Tongue (tissue), 2 donors: Measurements from ENCODE around the gene GRP. TPM values are rescaled to one million over a fixed set of nuclear protein-coding genes. Genes with fewer than 3 reads are reported as not detected.
A peak's percentile ranks its signal among the peaks of the same experiment; 100 is the strongest.
"Not testable (repeated sequence)": the region's sequence is repeated elsewhere in the genome, so short reads cannot be mapped to it uniquely, and the experiment has no call there.

Experiments used
- DNase-seq: peaks from one replicate; pipeline ENCODE4 v3.0.0-alpha.2; 2015
- total RNA-seq: library from RNA; depleted of rRNA; stranded (reverse); fragments of >200 nt; gene quantifications from one replicate; pipeline ENCODE4 v1.2.3, GENCODE V29; 2014

GRP gene
- total RNA-seq, 1 donor from 2014 or later = 1.3 TPM

GRCh38 chr18:59229701-59230443 lies 9.9 kb downstream of the GRP start:
- no peak for DNase-seq

DNA sequence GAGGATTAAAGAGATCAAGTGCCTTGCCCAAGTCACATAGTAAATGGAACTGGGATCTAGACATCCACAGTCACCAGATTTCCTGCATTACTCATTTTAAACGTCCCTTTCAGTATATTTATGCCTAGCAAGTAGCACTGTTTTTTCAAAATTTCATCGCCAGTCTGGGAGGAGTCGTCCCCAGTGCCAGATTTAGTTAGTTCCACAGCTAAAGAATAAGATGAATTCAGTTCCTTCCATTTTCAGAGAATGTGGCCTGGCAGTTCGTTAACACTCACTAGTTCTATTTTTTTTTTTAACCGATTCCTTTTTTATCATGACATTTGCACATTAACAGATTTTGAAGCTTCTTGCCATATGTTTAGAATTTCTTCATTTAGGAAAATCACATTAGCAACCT lies 11.2 kb downstream of the GRP start:
- DNase-seq = no peak

- no peak for DNase-seq
Observed at GRCh38 chr18:59231877-59232276, 11.9 kb downstream of the GRP start.

DNA sequence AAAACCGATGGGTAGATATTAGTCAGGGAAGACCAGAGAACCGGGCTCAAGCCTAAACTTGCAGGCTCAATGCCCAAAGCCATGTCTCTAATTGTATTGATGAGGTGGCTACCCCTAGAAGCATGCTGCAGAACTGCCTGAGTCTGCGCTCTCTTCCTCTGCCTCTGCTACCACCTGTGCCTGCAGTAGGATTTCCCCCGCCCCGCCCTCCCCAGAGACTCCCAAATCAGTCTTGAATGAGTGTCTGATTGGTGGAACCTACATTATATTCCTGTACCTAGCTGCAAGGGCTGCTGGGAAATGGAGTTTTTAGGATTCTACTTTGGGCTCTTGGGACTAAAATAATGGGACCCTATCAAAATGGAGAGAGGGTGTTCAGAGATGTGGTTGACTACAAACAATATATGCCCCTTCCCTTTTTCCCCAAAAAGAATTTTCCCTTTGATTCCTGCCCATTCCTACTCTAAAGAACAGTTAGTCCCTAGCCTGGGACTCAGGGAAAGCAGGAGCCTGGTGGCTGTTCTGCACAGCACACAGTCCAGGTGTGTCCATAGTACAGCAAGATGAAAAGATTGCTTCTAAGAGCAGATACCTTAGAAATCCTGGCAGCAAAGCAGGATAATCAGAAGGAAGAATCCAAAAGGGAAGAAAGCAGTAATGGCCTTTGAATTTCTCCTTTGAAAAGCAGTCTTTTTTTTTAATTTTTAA lies 12.5 kb downstream of the GRP start:
- no peak for DNase-seq

DNA sequence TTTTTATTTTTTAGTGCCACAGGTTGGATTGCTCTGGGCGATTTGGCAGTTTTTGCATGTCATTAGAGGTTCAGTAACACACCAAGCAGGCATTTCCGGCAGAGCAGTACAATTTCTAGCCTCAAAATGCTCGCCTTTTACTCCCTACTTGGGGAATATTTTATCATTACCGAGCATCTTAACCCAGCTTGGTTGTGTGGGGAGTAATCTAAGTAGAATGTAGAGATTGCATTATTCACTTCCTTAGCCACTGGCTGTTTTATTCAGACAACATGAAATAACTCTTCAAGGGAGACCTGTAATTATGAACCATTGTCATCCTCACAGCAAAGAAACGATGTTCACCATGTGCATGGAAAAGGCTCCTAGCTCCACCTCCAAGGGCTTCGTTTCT lies 13.1 kb downstream of the GRP start:
- no peak for DNase-seq

DNA sequence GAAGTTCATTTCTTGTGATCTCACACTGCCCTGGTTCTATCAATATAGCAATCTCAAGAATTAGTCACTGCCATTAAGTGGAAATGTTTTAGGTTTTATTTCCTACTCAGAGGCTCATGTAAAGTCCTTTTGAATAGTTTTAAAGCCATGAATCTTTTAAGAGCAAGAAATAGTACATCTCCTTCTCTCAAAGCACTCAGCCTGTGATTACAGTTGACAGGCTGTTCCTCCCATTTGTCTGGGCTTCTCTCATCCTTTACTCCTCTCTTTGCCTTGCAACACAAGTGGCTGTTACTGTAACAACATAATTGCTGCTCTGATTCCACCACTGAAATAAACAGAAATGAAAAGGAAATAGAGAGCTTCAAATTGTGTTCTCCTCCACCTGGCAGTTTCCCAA lies 18.4 kb downstream of the GRP start:
- peak; percentile 40 for DNase-seq

- DNase-seq = no peak
Observed at GRCh38 chr18:59239642-59240041, 19.7 kb downstream of the GRP start.

- DNase-seq = no peak
Observed at GRCh38 chr18:59242906-59243305, 22.9 kb downstream of the GRP start.

DNA sequence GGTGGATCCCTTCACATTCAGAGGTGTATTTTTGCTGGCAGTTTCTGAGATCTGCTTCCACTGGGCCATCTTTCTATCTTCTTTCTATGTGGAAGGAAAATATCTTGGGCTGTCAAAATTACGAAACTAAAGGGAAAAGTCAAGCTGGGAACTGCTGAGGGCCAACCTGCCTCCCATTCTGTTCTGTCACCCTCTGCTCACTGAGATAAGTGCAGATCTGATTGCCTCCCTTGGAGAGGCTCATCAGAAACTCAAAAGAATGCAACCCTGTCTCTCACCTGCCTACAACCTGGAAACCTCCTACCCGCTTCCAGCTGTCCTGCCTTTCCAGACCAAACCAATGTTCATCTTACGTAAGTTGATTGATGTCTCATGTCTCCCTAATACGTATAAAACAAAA lies 26.8 kb downstream of the GRP start:
- no peak for DNase-seq

GRCh38 chr18:59249199-59249774 lies 29.3 kb downstream of the GRP start:
- peak; percentile 94 for DNase-seq

GRCh38 chr18:59255491-59255890 lies 35.5 kb downstream of the GRP start:
- not testable (repeated sequence) for DNase-seq

DNA sequence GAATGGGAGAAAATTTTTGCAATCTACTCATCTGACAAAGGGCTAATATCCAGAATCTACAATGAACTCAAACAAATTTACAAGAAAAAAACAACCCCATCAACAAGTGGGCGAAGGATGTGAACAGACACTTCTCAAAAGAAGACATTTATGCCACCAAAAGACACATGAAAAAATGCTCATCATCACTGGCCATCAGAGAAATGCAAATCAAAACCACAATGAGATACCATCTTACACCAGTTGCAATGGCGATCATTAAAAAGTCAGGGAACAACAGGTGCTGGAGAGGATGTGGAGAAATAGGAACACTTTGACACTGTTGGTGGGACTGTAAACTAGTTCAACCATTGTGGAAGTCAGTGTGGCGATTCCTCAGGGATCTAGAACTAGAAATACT lies 41.9 kb downstream of the GRP start:
- not testable (repeated sequence) for DNase-seq

- DNase-seq = not testable (repeated sequence)
Observed at GRCh38 chr18:59262243-59262642, 42.3 kb downstream of the GRP start.

DNA sequence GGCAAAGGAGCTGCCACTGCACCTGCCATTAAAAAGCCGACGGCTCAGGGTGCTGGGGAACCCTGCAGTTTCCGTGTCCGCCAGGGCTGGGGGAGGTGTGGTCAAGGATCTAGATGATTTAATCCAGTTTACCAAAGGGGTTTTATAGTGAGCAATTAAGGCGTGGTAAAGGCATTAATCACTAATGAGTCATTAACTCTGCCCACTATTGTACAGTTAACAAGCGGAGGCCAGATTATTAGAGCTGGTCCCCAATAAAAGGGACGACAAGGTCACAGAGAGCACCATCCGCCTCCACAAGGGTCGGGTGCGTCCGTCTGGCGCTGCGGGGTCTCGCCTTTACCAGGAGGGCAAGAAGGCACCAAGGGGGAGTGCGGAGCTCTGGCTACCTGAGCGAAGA lies 43.7 kb downstream of the GRP start:
- no peak for DNase-seq

- no peak for DNase-seq
Observed at GRCh38 chr18:59264121-59264571, 44.2 kb downstream of the GRP start.

- no peak for DNase-seq
Observed at GRCh38 chr18:59264651-59265245, 44.8 kb downstream of the GRP start.

DNA sequence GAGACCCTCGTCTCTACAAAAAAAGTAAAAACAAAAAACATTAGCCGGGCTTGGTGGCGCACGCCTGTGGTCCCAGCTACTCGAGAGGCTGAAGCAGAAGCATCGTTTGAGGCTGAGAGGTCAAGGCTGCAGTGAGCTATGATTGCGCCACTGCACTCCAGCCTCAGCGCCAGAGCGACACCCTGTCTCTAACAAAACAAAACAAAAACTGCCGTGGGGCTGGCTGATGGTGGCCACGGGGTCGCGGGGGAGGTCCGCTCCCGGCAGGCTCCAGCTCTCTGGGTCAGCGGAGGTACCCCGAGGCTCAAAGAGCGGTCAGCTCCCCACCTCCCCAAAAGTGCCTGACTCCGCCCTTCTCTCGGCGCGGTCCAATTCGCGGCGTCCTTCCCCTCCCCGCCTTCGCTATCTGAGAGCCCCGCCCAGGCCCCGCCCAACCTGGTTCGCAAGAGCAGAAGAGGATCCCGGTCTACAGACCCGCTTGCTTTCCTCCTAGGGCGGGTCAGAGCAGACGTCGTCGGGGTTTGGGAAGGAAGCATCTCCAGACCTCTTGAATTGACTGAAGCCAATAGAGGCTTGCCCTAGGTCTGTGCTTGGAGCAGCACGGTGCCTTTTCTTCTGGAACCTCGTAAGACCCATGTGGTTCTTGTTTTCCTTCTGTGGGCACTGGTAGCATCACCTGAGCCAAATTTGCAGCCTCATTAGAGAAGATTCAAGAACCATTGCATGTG lies 45.5 kb downstream of the GRP start:
- DNase-seq = no peak

GRCh38 chr18:59265974-59266369 lies 46.0 kb downstream of the GRP start:
- DNase-seq = no peak

DNA sequence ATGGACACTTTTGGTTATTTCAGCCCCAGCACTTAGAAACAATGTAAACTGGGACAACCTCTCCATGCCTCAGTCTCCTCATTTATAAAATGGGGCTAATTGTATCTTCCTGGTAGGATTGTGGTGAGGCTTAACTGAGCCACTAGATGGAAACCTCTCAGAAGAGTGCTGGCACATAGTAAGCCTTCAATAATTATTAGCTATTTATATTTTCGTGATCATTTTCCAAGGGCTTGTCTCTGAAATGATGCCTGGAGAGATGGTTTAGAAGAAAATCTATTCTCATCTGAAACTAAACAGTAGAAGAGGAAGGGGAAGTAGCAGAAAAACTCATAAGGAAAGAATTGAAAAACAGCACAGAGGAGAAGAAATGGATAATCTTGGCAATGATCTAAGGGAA lies 46.5 kb downstream of the GRP start:
- DNase-seq = no peak

- no peak for DNase-seq
Observed at GRCh38 chr18:59266886-59267502, 47.0 kb downstream of the GRP start.

DNA sequence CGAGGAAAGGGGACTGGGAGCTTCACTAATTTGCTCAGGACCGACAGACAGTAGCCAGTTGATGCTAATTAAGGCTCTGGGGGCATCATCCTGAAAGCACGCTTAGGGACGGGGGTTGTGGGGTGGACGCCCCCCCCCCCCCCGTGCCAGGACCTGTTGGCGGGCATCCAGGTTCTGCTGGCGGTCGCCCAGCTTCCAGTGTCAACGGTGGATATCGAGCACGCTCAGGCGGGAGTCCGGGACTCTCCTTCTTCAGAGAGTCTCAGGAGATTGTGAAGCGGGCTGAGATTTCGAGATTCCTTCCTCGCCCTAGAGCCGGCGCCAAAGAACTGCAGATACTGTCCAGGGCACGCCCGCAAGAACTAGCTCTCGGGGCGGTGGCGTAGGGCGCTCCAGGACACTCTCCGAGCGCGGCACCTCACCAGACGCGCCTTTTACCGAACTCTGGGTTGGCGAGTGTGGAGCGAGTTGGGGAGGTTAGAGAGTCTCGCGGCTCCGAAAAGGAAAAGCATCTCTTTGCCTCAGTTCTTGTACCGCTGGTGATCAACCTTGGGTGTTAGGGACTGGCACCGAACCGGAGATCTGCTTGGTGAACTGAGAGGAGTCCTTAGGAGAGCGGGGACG lies 47.7 kb downstream of the GRP start:
- DNase-seq = no peak
